HL-60 (cell line): ENCODE data around the gene PIGN.

ENCODE experiments used
- DNase-seq, 2 experiments: peaks; one replicate each; pipeline ENCODE4 v3.0.0-alpha.2; 2010 to 2020; ENCODE audit warnings: low read depth in 1 of 2, low spot score in 1 of 2
- H3K27ac ChIP-seq: fragments of 250-450 bp; sonication (Bioruptor Pico); replicated peaks from 2 replicates; pipeline ENCODE4 v1.5.1; 2020; ENCODE audit warnings: mild to moderate bottlenecking, moderate library complexity
- H3K27me3 ChIP-seq: fragments of 250-450 bp; sonication (Bioruptor Pico); 2 replicates; pipeline ENCODE4 v1.5.1; 2021; ENCODE audit warnings: mild to moderate bottlenecking, moderate library complexity; ENCODE audit not compliant: insufficient read depth, poor library complexity, severe bottlenecking
- H3K4me3 ChIP-seq: replicated peaks from 2 replicates; pipeline ENCODE4 v1.5.1; 2011; ENCODE audit warnings: mild to moderate bottlenecking, control low read depth, low read length; ENCODE audit not compliant: insufficient read depth
- CTCF ChIP-seq: IDR thresholded peaks from one replicate; pipeline ENCODE4 v1.5.1; 2011; ENCODE audit warnings: low read length, control low read depth, inconsistent platforms; ENCODE audit not compliant: insufficient read depth
- GABPA ChIP-seq: IDR thresholded peaks from 2 replicates; pipeline ENCODE4 v1.6.1; 2012; ENCODE audit warnings: low read depth
- POLR2AphosphoS5 ChIP-seq: IDR thresholded peaks from 2 replicates; pipeline ENCODE4 v1.6.1; 2012; ENCODE audit warnings: low read depth
- REST ChIP-seq: IDR thresholded peaks from 2 replicates; pipeline ENCODE4 v1.6.1; 2012; ENCODE audit warnings: low read depth; ENCODE audit not compliant: insufficient replicate concordance
- SPI1 ChIP-seq: IDR thresholded peaks from 2 replicates; pipeline ENCODE4 v1.6.1; 2012; ENCODE audit warnings: low read depth, mild to moderate bottlenecking, borderline replicate concordance

Gene PIGN

DNA sequence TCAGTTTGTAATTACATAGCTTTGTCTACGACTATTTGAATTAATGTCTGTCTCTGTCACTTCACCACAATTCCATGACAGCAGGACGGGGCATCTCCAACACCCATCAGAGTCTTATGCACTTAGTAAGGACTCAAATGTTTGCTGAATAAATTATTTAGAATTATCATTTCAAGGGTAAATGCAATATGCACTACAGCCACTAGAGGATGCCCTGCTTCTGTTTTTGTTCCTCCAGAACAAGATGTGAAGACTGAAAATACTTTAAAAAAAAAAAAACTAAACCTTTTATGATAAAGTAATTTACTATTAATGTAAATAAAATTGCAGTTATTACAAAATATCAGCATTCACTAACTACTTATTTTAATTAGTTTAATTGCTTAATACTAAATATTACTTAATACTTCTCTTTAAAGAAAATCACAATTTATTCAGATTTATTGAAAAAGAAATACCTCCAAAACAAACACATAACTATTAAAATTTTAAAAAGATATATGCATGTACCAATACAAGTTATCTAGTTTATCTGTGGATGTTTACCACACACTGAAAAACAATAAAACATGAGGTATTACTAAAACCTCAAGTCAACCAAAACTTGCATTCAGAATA is 3.2 kb downstream of the PIGN start:
- TF ChIP-seq REST, result no peak
- TF ChIP-seq CTCF, result peak; percentile 99
- TF ChIP-seq POLR2AphosphoS5, result no peak
- no peak for TF ChIP-seq SPI1
- no peak for TF ChIP-seq GABPA
- Histone ChIP-seq H3K4me3 (no peak overlapping the region), H3K27me3 (no peaks in the 10 kb centered on the region), H3K27ac (no peak overlapping the region)
- DNase-seq, result peak in 1 of 2 experiments; percentile 51

- no peak for DNase-seq
Observed at GRCh38 chr18:62182220-62182619, 4.6 kb downstream of the PIGN start.

More at GRCh38 chr18:62182220-62182619, 4.6 kb downstream of the PIGN start:
- H3K27me3 ChIP-seq, result no peaks in the 10 kb centered on the region
- no peak overlapping the region for H3K27ac ChIP-seq
- no peak overlapping the region for H3K4me3 ChIP-seq
- no peak for TF ChIP-seq REST
- no peak for TF ChIP-seq GABPA
- TF ChIP-seq POLR2AphosphoS5, result no peak
- no peak for TF ChIP-seq CTCF
- no peak for TF ChIP-seq SPI1
